ENCODE data around the gene AGA.
A peak's percentile ranks its signal among the peaks of the same experiment; 100 is the strongest.

AGA gene

DNA sequence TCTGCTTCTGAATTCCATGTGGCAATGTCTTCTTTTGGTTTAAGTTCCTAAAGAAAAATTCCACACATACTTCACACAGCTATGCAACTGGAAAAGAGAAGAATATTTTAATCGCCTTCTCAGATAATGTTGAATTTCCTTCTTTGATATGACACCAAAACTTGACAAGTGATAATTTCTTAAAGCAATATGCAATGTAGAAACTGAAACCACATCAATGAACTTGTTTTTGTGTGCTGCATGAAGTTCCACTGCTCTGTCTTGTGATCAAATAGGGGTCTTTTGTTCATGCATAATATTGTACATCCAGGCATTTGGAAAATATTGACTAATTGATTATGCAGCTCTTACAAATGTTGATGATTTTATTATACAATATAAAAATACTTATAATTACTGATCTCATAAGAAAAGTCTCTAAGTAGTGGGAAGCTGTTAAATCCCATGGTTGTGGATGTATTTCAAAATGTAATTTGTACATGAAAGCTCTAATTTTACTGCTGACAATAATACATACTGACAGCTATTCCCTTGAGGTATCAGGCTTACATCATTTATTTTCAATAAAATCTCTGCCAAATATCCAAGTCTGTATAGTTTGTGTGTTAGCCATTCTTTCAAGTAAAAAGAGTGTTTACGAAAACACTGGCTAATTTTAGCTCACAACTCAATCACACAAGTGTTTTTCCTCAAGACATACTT is 56.5 kb downstream of the AGA start:
- no peak for DNase-seq

- DNase-seq, result peak; percentile 2
Measured at GRCh38 chr4:177384856-177385397, 57.3 kb downstream of the AGA start.

GRCh38 chr4:177381762-177382310 is 60.4 kb downstream of the AGA start:
- DNase-seq, result no peak
